Cardiac muscle cell (in vitro differentiated cells and primary cell): ENCODE measurements around the gene MGAT2. TPM values are rescaled to one million over a fixed set of nuclear protein-coding genes. Genes with fewer than 3 reads are reported as not detected.
"Not testable (repeated sequence)": the region's sequence is repeated elsewhere in the genome, so short reads cannot be mapped to it uniquely, and the experiment has no call there.

Experiments
- DNase-seq, 2 donors: peaks; one replicate each; pipeline versions ENCODE4 v3.0.0 to v3.0.0-alpha.2; 2010 to 2017; ENCODE audit warnings: low read depth in 1 of 2, low spot score in 1 of 2
- H3K27ac ChIP-seq: fragments of 200-600 bp; sonication (generic); 2 replicates; pipeline ENCODE4 v1.5.1; 2016
- H3K27me3 ChIP-seq: fragments of 200-600 bp; sonication (generic); 2 replicates; pipeline ENCODE4 v1.6.0; 2016; ENCODE audit warnings: control low read depth
- H3K36me3 ChIP-seq: fragments of 200-600 bp; sonication (generic); 2 replicates; pipeline ENCODE4 v1.5.1; 2016; ENCODE audit warnings: control low read depth
- H3K4me1 ChIP-seq: fragments of 200-600 bp; sonication (generic); 2 replicates; pipeline ENCODE4 v1.8.1; 2017; ENCODE audit warnings: low read depth, mild to moderate bottlenecking, mixed run types
- H3K4me3 ChIP-seq: fragments of 200-600 bp; sonication (generic); 2 replicates; pipeline ENCODE4 v1.5.1; 2016; ENCODE audit warnings: mild to moderate bottlenecking
- H3K9me3 ChIP-seq: fragments of 200-600 bp; sonication (generic); 2 replicates; pipeline ENCODE4 v1.5.1; 2017; ENCODE audit warnings: low read depth, mild to moderate bottlenecking, control low read depth
- CTCF ChIP-seq: IDR thresholded peaks from 2 replicates; pipeline ENCODE4 v1.5.1; 2012; ENCODE audit warnings: low read depth, mild to moderate bottlenecking, low read length
- polyA plus RNA-seq: library from polyadenylated mRNA; unstranded; fragments of >200 nt; fragmentation: Nextera tagmentation; extraction: Ambion mirVana; gene quantifications from 2 replicates; pipeline ENCODE4 v1.2.1, GENCODE V29; 2016
- total RNA-seq: library from RNA; depleted of rRNA; stranded (reverse); fragments of >200 nt; gene quantifications from 2 replicates; pipeline ENCODE4 v1.2.3, GENCODE V29; 2016

Gene MGAT2
- total and polyA plus RNA-seq, 2 experiments from 2014 or later: 35.9 to 45.3 TPM

- H3K4me1 ChIP-seq: peaks cover 17% of the 10 kb centered on the region
- H3K36me3 ChIP-seq: peaks cover 6% of the 10 kb centered on the region
- no peak for TF ChIP-seq CTCF
- DNase-seq: no peak
- no peaks in the 10 kb centered on the region for H3K27me3 ChIP-seq
- H3K4me3 ChIP-seq: no peak overlapping the region
- no peak overlapping the region for H3K27ac ChIP-seq
- no peaks in the 10 kb centered on the region for H3K9me3 ChIP-seq
These were observed 38.3 kb upstream of the MGAT2 start for GRCh38 chr14:49582113-49582977.

GRCh38 chr14:49583629-49584028, 37.0 kb upstream of the MGAT2 start:
- Histone ChIP-seq H3K27ac (no peak overlapping the region), H3K4me3 (no peak overlapping the region), H3K9me3 (no peaks in the 10 kb centered on the region), H3K4me1 (peaks cover 12% of the 10 kb centered on the region), H3K36me3 (peaks cover 6% of the 10 kb centered on the region), H3K27me3 (no peaks in the 10 kb centered on the region)
- DNase-seq: no peak
- no peak for TF ChIP-seq CTCF

GRCh38 chr14:49584058-49584457, 36.5 kb upstream of the MGAT2 start:
- peak overlapping the region; percentile 50 for H3K27ac ChIP-seq
- DNase-seq: no peak
- H3K36me3 ChIP-seq: peaks cover 6% of the 10 kb centered on the region
- H3K9me3 ChIP-seq: no peaks in the 10 kb centered on the region
- H3K4me3 ChIP-seq: peak overlapping the region; percentile 84
- TF ChIP-seq CTCF: no peak
- peaks cover 12% of the 10 kb centered on the region for H3K4me1 ChIP-seq
- no peaks in the 10 kb centered on the region for H3K27me3 ChIP-seq

- peaks cover 12% of the 10 kb centered on the region for H3K4me1 ChIP-seq
- H3K27ac ChIP-seq: peak overlapping the region; percentile 91
- not testable (repeated sequence) for H3K27me3 ChIP-seq, H3K9me3 ChIP-seq, H3K36me3 ChIP-seq
- H3K4me3 ChIP-seq: peak overlapping the region; percentile 84
- peak in 1 of 2 donors; percentile 37 for DNase-seq
These were observed 35.5 kb upstream of the MGAT2 start for GRCh38 chr14:49584981-49585640.

- Histone ChIP-seq H3K27me3 (no peaks in the 10 kb centered on the region), H3K4me1 (peaks cover 12% of the 10 kb centered on the region)
- no peak for TF ChIP-seq CTCF
These were observed 34.6 kb upstream of the MGAT2 start, which contains the start of gene RPS29 for GRCh38 chr14:49585803-49586672. Gene RPS29 (minus strand): TSS chr14:49586380. CDS start chr14:49586346, 34 bp downstream.

More at GRCh38 chr14:49585803-49586672, 34.6 kb upstream of the MGAT2 start, which contains the start of gene RPS29:
- Histone ChIP-seq H3K9me3 (no peaks in the 10 kb centered on the region), H3K4me3 (peak within 1 kb of the TSS; percentile 84), H3K27ac (peak within 1 kb of the TSS; percentile 91), H3K36me3 (peaks cover 6% of the 10 kb centered on the region)
- peak; percentile 99 for DNase-seq
